Cardiac muscle cell (in vitro differentiated cells and primary cell): ENCODE data around the gene IFI6. TPM values are rescaled to one million over a fixed set of nuclear protein-coding genes. Genes with fewer than 3 reads are reported as not detected.

Experiments used
- DNase-seq, 2 donors: peaks; one replicate each; pipeline versions ENCODE4 v3.0.0 to v3.0.0-alpha.2; 2010 to 2017; ENCODE audit warnings: low read depth in 1 of 2, low spot score in 1 of 2
- H3K27ac ChIP-seq: fragments of 200-600 bp; sonication (generic); 2 replicates; pipeline ENCODE4 v1.5.1; 2016
- H3K27me3 ChIP-seq: fragments of 200-600 bp; sonication (generic); 2 replicates; pipeline ENCODE4 v1.6.0; 2016; ENCODE audit warnings: control low read depth
- H3K36me3 ChIP-seq: fragments of 200-600 bp; sonication (generic); 2 replicates; pipeline ENCODE4 v1.5.1; 2016; ENCODE audit warnings: control low read depth
- H3K4me1 ChIP-seq: fragments of 200-600 bp; sonication (generic); 2 replicates; pipeline ENCODE4 v1.8.1; 2017; ENCODE audit warnings: low read depth, mild to moderate bottlenecking, mixed run types
- H3K4me3 ChIP-seq: fragments of 200-600 bp; sonication (generic); 2 replicates; pipeline ENCODE4 v1.5.1; 2016; ENCODE audit warnings: mild to moderate bottlenecking
- H3K9me3 ChIP-seq: fragments of 200-600 bp; sonication (generic); 2 replicates; pipeline ENCODE4 v1.5.1; 2017; ENCODE audit warnings: low read depth, mild to moderate bottlenecking, control low read depth
- CTCF ChIP-seq: IDR thresholded peaks from 2 replicates; pipeline ENCODE4 v1.5.1; 2012; ENCODE audit warnings: low read depth, mild to moderate bottlenecking, low read length
- polyA plus RNA-seq: library from polyadenylated mRNA; unstranded; fragments of >200 nt; fragmentation: Nextera tagmentation; extraction: Ambion mirVana; gene quantifications from 2 replicates; pipeline ENCODE4 v1.2.1, GENCODE V29; 2016
- total RNA-seq: library from RNA; depleted of rRNA; stranded (reverse); fragments of >200 nt; gene quantifications from 2 replicates; pipeline ENCODE4 v1.2.3, GENCODE V29; 2016

Gene IFI6
- total and polyA plus RNA-seq, 2 experiments from 2014 or later, result 30.4 to 35.2 TPM

- H3K4me1 ChIP-seq, result no peaks in the 10 kb centered on the region
- no peak for DNase-seq
- no peaks in the 10 kb centered on the region for H3K36me3 ChIP-seq
- H3K27me3 ChIP-seq, result peaks cover 45% of the 10 kb centered on the region
- TF ChIP-seq CTCF, result no peak
- no peaks in the 10 kb centered on the region for H3K9me3 ChIP-seq
- no peak overlapping the region for H3K4me3 ChIP-seq
- no peak overlapping the region for H3K27ac ChIP-seq
Measured at GRCh38 chr1:27635396-27636142, 36.4 kb downstream of the IFI6 start.

GRCh38 chr1:27634985-27635367, 37.0 kb downstream of the IFI6 start, which contains the start of gene FGR:
TSS of gene FGR (minus strand) at chr1:27635185. CDS start at chr1:27623916, 11,269 bp downstream.
- no peak for TF ChIP-seq CTCF
- no peak for DNase-seq
- Histone ChIP-seq H3K4me3 (peak within 1 kb of the TSS; percentile 27), H3K27me3 (peaks cover 45% of the 10 kb centered on the region), H3K36me3 (no peaks in the 10 kb centered on the region), H3K4me1 (no peaks in the 10 kb centered on the region), H3K9me3 (no peaks in the 10 kb centered on the region), H3K27ac (no peak within 1 kb of the TSS)

GRCh38 chr1:27634177-27634984, 37.6 kb downstream of the IFI6 start:
- Histone ChIP-seq H3K4me1 (no peaks in the 10 kb centered on the region), H3K4me3 (peak overlapping the region; percentile 27), H3K27me3 (peaks cover 45% of the 10 kb centered on the region), H3K27ac (no peak overlapping the region), H3K9me3 (no peaks in the 10 kb centered on the region), H3K36me3 (no peaks in the 10 kb centered on the region)
- peak; percentile 26 to 32 for DNase-seq
- no peak for TF ChIP-seq CTCF

GRCh38 chr1:27633640-27634176, 38.3 kb downstream of the IFI6 start:
- no peak for DNase-seq
- Histone ChIP-seq H3K36me3 (no peaks in the 10 kb centered on the region), H3K4me1 (no peaks in the 10 kb centered on the region), H3K4me3 (peak overlapping the region; percentile 27), H3K27ac (no peak overlapping the region), H3K9me3 (no peaks in the 10 kb centered on the region), H3K27me3 (peaks cover 45% of the 10 kb centered on the region)
- no peak for TF ChIP-seq CTCF

DNA sequence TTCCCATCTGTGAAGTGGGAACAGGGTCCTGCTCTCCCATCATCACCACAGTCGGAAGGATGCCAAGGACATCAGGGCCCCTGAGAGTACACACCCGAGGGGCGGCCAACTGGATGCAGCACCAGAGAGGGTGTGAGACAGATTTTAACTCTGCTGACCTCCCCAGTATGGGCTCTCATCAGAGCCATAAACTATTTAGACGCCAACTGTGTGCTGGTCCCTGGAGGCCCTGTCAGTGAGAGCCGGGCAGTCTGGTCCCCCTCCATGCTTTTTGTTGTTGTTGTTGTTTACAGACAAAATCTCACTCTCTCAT, 38.7 kb downstream of the IFI6 start:
- no peaks in the 10 kb centered on the region for H3K36me3 ChIP-seq
- no peaks in the 10 kb centered on the region for H3K9me3 ChIP-seq
- DNase-seq, result no peak
- no peak overlapping the region for H3K4me3 ChIP-seq
- no peak overlapping the region for H3K27ac ChIP-seq
- peaks cover 45% of the 10 kb centered on the region for H3K27me3 ChIP-seq
- TF ChIP-seq CTCF, result no peak
- H3K4me1 ChIP-seq, result no peaks in the 10 kb centered on the region
